ENCODE data around the gene NPAT.
"Not testable (repeated sequence)": the region's sequence is repeated elsewhere in the genome, so short reads cannot be mapped to it uniquely, and the experiment has no call there.

NPAT gene

DNA sequence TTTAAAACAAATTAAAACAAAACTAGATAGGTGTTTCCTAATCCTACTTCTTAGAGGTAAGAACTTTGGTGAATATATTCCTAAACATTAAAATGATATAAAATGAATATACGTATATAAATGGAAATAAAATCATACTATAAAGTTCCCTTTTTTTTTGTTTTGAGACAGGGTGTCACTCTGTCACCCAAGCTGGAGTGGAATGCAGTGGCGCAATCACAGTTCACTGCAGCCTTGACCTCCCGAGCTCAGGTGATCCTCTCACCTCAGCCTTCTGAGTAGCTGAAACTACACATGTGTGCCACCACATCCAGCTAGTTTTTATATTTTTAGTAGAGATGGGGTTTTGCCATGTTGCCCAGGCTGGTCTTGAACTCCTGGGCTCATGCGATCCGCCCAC, 44.9 kb downstream of the NPAT start:
- H3K9me3 ChIP-seq (ENCODE audit: control insufficient read depth, low read length): no peaks in the 10 kb centered on the region
- no peaks in the 10 kb centered on the region for H3K36me3 ChIP-seq (ENCODE audit: control insufficient read depth, insufficient read depth, low read length)
- H3K9ac ChIP-seq: no peak overlapping the region
- H3K27ac ChIP-seq: no peak overlapping the region
- H3K79me2 ChIP-seq: no peaks in the 10 kb centered on the region
- no peak overlapping the region for H2AFZ ChIP-seq
- TF ChIP-seq, protein P1, sequence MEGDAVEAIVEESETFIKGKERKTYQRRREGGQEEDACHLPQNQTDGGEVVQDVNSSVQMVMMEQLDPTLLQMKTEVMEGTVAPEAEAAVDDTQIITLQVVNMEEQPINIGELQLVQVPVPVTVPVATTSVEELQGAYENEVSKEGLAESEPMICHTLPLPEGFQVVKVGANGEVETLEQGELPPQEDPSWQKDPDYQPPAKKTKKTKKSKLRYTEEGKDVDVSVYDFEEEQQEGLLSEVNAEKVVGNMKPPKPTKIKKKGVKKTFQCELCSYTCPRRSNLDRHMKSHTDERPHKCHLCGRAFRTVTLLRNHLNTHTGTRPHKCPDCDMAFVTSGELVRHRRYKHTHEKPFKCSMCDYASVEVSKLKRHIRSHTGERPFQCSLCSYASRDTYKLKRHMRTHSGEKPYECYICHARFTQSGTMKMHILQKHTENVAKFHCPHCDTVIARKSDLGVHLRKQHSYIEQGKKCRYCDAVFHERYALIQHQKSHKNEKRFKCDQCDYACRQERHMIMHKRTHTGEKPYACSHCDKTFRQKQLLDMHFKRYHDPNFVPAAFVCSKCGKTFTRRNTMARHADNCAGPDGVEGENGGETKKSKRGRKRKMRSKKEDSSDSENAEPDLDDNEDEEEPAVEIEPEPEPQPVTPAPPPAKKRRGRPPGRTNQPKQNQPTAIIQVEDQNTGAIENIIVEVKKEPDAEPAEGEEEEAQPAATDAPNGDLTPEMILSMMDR (IDR thresholded peaks at IDR 0.05): no peak
- H3K4me2 ChIP-seq (ENCODE audit: low read length): no peak overlapping the region
- no peak overlapping the region for H3K4me3 ChIP-seq (ENCODE audit: low read depth, low read length)
- no peaks in the 10 kb centered on the region for H3K4me1 ChIP-seq
- no peaks in the 10 kb centered on the region for H3K27me3 ChIP-seq (ENCODE audit: control insufficient read depth, insufficient read depth, low read length)

DNA sequence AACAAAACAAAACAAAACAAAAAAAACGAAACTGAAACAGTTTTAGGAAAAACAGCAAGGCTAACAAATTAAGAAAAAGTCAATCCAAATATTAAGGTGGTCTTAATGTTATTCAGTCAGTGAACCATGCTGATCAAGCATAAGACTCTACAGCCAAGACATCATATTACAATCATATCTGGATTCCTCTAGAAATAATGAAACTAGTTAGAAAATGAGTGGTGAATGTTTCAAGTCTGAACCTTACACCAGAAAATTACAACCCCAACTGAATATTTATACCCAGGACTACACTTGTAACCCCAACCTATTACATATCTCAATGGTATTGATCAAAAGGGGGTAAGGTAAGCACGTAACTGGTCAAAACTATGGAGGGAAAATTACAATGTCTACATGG, 52.3 kb downstream of the NPAT start:
- Histone ChIP-seq H3K4me2 (ENCODE audit: low read length) (no peak overlapping the region), H3K36me3 (ENCODE audit: control insufficient read depth, insufficient read depth, low read length) (no peaks in the 10 kb centered on the region), H3K9ac (no peak overlapping the region), H3K79me2 (no peaks in the 10 kb centered on the region), H2AFZ (no peak overlapping the region), H3K4me3 (ENCODE audit: low read depth, low read length) (no peak overlapping the region), H3K9me3 (ENCODE audit: control insufficient read depth, low read length) (no peaks in the 10 kb centered on the region), H3K27ac (no peak overlapping the region), H3K27me3 (ENCODE audit: control insufficient read depth, insufficient read depth, low read length) (no peaks in the 10 kb centered on the region), H3K4me1 (no peaks in the 10 kb centered on the region)
- TF ChIP-seq, protein P1 (IDR thresholded peaks at IDR 0.05): no peak

DNA sequence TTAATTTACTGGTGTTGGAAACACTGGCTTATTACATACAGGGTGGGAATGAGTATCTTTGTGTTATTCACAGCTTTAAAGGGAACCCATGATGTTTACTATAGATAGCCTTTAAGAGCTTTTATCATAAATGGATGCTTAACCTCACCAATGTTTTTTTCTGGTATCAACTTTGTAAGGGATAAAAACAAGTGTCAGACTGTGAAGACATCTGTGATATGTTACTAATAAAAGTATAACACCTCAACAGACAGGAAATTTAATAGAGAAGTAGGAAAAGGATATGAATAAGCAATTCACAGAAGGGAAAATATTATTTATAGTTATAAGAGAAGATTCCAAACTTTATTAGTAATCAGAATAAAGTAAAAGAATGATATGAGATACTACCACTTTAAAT, 54.8 kb downstream of the NPAT start:
- no peaks in the 10 kb centered on the region for H3K4me1 ChIP-seq
- TF ChIP-seq, protein P1 (IDR thresholded peaks at IDR 0.05): no peak
- H3K27me3 ChIP-seq (ENCODE audit: control insufficient read depth, insufficient read depth, low read length): no peaks in the 10 kb centered on the region
- H3K79me2 ChIP-seq: no peaks in the 10 kb centered on the region
- no peak overlapping the region for H3K27ac ChIP-seq
- no peak overlapping the region for H3K4me3 ChIP-seq (ENCODE audit: low read depth, low read length)
- H3K4me2 ChIP-seq (ENCODE audit: low read length): no peak overlapping the region
- H3K36me3 ChIP-seq (ENCODE audit: control insufficient read depth, insufficient read depth, low read length): no peaks in the 10 kb centered on the region
- no peak overlapping the region for H3K9ac ChIP-seq
- no peaks in the 10 kb centered on the region for H3K9me3 ChIP-seq (ENCODE audit: control insufficient read depth, low read length)
- H2AFZ ChIP-seq: no peak overlapping the region

DNA sequence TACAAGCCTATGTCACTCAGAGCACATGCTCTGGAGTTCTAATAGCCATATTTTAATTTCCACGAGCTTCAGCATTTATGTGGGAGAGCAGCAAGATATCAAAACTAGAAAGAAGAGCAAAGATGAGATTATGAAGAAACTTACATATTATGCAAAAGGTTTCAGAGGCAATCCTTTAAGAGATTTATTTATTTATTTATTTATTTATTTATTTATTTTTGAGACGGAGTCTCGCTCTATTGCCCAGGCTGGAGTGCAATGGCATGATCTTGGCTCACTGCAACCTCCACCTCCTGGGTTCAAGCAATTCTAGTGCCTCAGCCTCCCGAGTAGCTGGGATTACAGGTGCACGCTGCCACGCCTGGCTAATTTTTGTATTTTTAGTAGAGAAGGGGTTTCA, 59.6 kb downstream of the NPAT start:
- H3K4me1 ChIP-seq; H3K4me2 ChIP-seq (ENCODE audit: low read length); H3K79me2 ChIP-seq; H3K27ac ChIP-seq; H3K36me3 ChIP-seq (ENCODE audit: control insufficient read depth, insufficient read depth, low read length); H3K9me3 ChIP-seq (ENCODE audit: control insufficient read depth, low read length); H3K4me3 ChIP-seq (ENCODE audit: low read depth, low read length); H3K9ac ChIP-seq; H2AFZ ChIP-seq; H3K27me3 ChIP-seq (ENCODE audit: control insufficient read depth, insufficient read depth, low read length): not testable (repeated sequence)

DNA sequence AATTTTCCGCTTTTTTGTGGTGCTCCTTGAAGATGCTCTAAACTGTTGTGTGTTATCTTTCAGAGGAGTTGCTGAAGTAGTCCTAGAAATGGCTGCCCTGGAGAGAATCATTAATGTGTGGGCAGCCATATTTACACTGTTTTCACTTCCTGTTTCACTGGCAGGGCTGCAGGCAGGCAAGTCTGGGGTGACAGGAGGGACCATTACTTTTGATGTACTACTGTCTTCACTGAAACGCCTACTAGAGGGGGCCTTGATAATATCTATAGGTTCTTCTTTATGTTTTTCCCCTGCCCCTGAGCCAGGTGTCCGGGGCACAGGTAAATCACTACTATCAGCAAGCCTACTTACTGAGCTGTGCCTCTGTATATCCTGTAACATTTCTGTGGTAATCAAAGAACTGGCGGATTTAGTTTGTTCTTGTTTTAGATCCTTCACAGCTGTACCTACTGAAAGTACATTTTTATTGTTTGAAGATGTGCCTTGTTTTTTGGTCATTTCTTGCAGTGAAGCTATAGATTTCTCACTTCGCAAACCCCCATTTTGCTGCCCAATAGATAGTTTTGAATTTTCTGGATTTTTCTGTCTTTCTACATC, 61.4 kb downstream of the NPAT start:
- Histone ChIP-seq H3K4me1 (no peaks in the 10 kb centered on the region), H3K27me3 (ENCODE audit: control insufficient read depth, insufficient read depth, low read length) (no peaks in the 10 kb centered on the region), H3K36me3 (ENCODE audit: control insufficient read depth, insufficient read depth, low read length) (no peaks in the 10 kb centered on the region), H3K9ac (no peak overlapping the region), H3K79me2 (no peaks in the 10 kb centered on the region), H3K9me3 (ENCODE audit: control insufficient read depth, low read length) (no peaks in the 10 kb centered on the region), H3K4me3 (ENCODE audit: low read depth, low read length) (no peak overlapping the region), H2AFZ (no peak overlapping the region), H3K27ac (no peak overlapping the region), H3K4me2 (ENCODE audit: low read length) (no peak overlapping the region)
- TF ChIP-seq, protein P1 (IDR thresholded peaks at IDR 0.05): no peak
